Hindlimb muscle (tissue), 1 donor: Measurements from ENCODE around the gene ABCG2. TPM values are rescaled to one million over a fixed set of nuclear protein-coding genes. Genes with fewer than 3 reads are reported as not detected.
"Not testable (repeated sequence)": the region's sequence is repeated elsewhere in the genome, so short reads cannot be mapped to it uniquely, and the experiment has no call there.

Experiments
- DNase-seq: peaks from one replicate; pipeline ENCODE4 v3.0.0-alpha.2; 2013
- polyA plus RNA-seq: library from polyadenylated mRNA; unstranded; fragments of 120-200 nt; gene quantifications from one replicate; pipeline ENCODE4 v1.2.1, GENCODE V29; 2013; ENCODE audit not compliant: insufficient read length

ABCG2 gene
- polyA plus RNA-seq, 1 donor, result 3.0 TPM

DNA sequence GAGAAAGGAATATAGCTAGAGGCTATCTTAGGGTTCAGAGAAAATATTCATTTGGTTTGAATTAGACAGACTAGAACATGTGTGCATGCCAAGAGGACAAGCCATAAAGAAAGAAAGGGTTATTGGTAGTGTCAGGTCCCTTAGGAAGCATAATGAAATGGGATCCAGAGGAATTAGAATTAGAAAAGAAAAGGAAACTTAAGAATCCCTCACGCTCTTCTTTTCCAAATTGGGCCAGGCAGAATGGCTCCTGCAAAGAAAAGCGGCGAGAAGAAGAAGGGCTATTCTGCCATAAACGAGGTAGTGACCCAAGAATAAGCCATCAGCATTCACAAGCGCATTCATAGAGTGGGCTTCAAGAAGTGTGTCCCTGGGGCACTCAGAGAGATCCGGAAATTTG lies 4.9 kb upstream of the ABCG2 start:
- peak; percentile 2 for DNase-seq

DNA sequence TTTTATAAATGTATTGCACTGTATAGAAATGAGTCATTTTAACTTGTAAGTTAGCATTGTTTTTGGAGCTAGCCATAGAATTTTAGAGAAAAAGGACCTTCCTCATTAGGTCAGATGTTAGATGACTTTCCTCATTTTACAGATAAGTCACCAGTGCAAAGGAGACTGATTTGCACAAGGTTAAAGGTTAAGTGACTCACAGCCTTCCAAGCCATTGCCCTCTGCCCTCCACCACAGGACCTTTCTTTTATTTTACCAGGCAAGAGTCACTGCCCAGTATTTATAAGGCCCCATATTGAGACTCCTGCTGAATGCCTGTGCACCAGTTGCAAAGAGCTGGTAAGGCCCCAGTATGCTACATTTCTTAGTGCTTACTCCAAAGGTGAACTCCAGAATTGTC lies 4.2 kb upstream of the ABCG2 start:
- DNase-seq, result no peak

DNA sequence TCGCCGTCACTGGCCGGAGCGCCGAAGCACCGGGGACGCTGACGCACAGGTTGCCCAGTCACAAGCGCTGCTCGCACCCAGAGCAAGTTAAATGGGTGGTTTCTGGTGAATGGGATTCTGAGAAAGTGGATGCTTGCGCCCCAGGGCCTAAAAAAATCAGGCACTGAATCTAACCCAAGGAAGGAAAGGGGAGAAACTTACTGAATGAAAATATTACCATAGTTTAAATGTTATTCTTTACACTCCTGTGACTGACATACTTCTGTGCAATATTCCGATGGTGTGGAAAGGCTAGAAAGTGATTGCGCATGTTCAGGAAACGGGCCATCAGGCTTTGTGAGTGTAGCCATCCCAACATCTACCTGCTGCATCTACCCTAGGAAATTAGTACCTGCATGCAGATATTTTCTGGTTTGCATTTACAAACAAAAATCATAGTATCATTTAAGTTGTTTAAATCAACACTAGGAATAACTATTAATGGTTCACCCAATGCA lies 838 bp upstream of the ABCG2 start:
- DNase-seq, result no peak

DNA sequence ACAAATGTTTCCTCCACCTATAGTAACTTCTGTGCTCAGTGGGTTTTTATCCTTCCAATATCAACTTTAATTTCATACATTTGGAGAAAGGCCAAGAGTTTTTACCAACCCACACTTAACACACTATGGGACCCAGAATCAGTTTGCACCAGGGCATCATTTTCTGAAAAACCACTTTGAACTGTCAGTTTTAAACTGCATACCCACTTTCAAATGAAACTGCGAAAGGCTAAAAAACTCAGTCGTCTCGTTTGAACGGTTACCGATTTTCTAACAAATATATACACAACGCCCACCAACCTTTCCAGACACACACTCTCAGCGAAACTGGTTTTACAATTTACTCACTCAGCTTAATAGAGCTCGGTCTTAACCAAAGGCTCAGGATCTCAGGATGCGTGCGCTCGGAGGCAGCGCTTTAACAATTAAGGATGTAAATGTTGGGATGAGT lies 376 bp downstream of the ABCG2 start:
- DNase-seq, result no peak

DNA sequence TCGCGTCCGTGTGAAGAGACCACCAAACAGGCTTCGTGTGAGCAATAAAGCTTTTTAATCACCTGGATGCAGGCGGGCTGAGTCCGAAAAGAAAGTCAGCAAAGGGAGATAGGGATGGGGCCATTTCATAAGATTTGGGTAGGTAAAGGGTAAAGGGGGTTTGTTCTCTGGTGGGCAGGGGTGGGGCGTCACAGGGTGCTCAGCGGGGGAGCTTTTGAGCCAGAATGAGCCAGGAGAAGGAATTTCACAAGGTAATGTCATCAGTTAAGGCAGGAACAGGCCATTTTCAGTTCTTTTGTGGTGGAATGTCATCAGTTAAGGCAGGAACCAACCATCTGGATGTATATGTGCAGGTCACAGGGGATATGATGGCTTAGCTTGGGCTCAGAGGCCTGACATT lies 6.1 kb downstream of the ABCG2 start:
- DNase-seq, result not testable (repeated sequence)

DNA sequence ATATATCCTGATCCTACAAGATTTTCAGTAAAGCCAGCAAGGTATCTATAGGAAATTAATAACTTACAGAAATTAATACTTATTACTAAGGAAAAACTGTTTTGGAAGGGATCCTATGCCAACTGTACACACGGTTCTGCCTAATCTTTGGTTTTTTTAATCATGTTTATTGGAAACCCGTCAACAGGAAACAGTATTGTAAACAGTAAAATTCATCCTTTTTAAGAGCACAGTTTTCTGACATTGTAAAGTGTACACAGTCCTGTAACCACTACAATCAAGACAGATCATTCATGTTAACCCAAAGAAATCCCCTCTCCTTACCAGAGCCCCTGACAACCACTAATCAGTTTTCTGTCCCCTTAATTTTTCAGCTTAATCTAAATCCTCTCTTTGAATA lies 9.9 kb downstream of the ABCG2 start:
- no peak for DNase-seq

DNA sequence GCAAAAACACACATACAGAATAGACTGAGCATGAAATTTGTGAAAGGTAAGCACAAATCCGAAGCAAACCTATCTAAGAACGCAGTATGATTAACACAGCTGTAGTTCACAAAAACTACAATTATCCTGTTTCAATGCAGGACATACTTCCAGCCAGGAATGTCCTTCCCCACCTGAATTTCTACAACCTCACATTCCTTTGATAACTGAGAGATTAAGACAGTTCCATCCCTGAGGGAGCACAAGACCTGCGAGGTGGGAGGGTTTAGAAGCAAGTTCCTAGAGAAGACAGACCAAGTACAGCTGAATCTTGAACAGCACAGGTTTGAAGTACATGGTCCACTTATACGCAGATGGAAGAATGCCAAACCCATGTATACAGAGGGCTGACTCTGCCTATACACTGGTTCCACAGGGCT lies 10.6 kb downstream of the ABCG2 start:
- no peak for DNase-seq

DNA sequence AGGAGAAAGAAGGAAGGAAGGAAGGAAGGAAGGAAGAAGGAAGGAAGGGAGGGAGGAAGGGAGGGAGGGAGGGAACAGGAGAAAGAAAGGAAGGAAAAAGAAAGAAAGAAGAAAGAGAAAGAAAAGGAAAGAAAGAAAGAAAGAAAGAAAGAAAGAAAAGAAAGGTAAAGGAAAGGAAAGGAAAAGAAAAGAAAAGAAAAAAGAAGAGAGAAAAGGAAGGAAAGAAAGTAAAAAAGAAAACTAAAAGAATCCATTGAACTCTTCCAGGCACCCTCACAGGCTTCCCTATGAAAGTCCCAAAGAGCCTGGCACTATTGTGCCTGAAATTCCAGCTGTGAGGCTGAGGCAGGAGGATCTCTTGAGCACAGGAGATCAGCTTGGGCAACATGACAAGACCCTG lies 11.5 kb downstream of the ABCG2 start:
- no peak for DNase-seq

DNA sequence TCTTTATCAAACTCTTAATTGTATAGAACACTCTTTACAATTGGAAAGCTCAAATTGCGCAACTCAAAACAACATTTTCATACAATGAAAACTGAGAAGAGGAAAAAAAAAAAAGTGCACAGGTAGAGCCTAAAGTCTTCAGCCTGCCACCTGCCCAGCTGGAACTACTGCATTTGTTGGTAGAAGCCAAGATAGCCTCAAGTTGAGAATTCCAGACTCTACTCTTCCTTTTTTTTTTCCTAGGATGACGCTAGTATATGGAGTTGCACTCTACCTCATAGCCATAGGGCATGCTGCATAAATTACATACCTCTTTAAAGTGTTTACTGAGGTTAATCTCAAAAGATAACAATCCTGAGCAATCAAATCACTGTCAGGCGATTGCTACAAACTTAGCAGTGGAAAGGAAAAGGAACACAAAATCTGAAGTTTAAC lies 13.6 kb downstream of the ABCG2 start:
- no peak for DNase-seq

DNA sequence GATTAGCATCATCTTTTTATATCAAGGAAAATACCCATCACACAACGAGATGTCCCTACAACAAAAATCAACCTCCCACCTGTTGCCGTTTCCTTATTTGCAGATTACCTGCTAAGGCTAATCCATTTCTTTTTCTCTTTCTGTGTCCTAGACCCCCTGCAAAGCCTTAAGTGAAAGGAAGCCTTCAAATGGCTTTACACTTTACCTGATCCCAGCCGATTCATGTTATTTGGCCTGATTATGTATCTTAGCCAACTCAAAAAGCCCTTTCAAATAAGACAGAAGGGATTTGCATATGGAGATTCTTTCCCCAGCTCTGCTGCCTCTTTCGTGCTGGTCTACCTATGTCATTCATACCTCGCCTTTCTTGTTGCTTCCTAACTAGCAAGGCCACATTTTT lies 14.4 kb downstream of the ABCG2 start:
- no peak for DNase-seq

DNA sequence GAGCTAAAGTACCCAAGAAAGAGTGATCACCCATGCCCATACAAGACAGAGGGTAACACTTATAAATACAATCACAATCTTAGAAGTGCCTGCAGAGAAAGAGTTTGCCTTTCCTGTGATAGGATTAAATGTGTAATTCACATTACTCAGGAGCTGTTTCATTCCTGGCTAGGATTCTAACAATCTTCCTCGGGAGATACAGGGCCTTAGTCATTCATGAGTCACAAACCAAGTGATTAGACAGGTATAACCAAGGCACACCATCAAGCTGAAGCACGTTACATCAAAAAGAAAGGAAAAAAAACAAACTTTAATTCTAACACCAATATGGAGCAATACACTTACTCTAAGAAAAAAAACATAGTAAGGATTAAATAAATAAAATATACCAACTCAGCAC lies 14.9 kb downstream of the ABCG2 start:
- no peak for DNase-seq

DNA sequence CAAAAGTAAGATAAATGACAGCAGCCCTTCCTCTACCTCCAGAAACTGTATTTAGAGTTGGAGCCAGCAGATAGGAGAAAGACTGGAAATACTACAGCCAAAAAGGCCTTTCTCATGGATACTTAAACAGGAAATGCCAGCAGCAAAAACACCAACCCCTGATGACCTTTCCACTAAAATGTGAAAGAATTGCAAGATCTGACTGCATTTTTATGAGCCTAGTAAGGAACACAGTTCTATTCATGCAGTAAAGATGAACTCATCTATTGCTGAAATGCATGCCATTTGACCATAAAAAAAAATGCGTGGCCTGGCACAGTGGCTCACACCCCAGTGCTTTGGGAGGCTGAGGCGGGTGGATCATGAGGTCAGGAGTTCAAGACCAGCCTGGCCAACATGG lies 19.9 kb downstream of the ABCG2 start:
- DNase-seq, result no peak

DNA sequence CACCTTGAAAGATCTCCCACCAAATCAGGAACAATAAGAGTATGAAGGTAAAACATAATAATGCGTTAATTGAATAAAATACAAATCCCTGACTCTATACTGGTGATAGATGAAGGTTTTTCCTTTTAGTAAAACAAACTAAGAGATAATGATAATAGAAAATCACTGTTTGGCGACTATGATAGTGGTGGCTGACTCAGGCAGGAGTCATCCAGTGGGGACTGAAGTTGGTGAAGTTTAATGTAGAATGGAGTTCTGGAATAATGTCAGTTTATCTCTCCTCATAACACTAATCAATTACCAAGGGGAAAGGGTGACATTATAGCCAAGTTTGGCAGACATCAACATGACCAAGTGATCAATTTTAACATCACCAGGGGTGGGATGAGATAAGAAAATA lies 21.3 kb downstream of the ABCG2 start:
- no peak for DNase-seq

DNA sequence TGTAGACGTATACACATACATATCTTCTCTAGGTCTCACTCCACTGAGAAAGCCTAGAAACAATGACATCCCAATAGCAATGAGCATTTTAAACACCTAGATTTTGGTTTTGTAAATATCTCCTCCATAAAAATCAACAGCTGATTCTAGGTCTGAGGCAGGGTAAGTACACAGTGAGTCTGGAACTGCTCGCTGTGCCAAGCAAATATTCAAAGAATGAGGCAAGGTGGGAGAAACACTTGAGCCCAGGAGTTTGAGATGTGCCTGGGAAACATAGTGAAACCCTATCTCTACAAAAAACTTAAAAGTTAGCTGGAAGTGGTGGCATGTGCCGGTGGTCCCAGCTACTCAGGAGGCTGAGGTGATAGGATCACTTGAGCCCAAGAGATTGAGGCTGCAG lies 22.2 kb downstream of the ABCG2 start:
- no peak for DNase-seq

DNA sequence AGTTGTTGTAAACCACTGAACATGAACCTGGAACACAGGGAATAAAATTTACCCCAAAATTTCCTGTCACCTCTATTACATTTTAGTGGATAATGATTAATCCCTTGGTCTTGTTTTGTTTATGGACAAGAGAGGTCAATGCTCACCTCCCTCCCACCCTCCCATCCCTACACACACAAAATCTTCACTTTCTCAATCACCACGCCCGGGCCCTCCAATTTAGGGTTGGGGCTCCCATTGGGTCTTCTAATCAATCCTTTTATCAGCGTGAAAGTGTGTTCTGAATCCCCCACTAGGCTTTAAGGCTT lies 23.1 kb downstream of the ABCG2 start:
- no peak for DNase-seq

DNA sequence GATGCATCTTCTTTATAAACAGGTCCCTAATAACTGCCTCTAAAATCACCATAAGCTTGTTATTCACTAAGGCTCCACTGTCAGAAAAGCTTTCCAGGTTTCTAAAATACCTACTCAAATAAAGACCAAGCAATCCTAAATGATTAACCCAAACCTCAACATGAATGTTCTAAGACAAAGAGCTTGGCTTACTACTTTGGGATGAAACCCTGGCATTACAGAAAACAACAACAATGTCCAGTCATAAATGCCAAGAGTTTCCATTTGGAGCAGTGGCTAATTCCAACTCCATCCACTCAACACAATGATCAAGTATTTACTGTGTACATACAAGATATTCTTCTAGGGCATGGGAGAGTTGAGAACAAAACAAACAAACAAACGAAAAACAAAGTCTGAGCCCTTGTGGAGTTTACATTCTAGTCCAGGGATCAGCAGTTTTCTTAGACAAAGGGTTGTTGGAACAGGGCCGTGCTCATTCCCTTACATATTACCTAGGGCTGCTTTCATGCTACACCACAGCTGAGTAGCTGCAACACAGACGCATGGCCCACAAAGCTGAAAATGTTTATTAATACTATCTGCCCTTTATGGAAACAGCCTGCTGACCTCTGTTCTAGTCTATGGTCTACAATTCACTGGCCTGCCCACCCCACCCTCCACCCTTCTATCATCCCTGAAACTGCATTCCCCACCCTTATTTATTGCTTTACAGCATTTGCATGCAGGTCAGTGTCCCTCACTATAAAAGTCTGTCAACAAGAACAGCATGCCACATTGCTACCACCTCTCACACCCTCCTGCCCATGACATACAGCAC lies 23.7 kb downstream of the ABCG2 start:
- DNase-seq, result no peak

DNA sequence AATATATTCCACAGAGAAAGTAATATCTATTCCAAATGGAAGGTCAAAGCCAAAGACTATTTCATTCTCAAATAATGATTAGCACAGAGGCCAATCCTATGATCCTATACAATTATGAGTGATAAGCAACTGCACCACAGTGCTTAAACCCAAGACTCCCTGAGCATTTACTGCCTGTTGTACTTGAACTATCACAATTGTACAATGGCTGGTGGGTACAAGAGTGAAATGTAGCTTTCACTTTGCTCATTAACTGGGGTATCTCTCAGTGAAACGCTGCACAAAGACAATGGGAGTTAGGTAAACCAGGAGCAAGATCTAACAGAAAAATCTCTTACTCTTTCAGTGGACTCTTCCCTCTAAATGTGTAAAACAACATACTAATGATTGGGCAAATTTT lies 24.3 kb downstream of the ABCG2 start:
- DNase-seq, result no peak

DNA sequence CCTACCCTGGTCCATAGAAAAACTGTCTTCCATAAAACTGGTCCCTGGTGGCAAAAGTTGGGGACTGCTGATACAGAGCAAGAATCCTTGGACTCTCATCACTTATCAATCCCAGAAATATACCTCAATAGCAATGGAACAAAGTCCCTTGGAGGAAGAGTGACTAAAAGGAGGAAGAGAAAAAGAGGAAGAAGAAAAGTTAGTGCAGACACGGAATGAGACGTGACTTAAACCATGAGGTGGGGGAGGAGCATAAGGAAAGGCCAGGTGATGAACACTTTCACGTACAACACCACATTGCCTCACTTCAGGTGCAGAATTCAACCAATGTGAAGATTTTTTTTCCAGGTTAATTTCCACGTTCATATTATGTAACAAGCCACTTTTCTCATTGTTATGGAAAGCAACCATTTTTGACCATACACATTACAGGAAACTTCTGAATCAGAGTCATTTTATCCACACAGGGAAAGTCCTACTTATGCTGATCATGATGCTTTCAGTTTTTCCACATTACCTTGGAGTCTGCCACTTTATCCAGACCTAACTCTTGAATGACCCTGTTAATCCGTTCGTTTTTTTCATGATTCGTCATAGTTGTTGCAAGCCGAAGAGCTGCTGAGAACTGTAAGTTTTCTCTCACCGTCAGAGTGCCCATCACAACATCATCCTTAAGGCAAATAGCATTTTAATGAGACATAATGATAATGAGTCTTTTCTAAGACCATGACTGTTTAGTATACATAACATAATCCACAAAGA lies 27.7 kb downstream of the ABCG2 start:
- no peak for DNase-seq

DNA sequence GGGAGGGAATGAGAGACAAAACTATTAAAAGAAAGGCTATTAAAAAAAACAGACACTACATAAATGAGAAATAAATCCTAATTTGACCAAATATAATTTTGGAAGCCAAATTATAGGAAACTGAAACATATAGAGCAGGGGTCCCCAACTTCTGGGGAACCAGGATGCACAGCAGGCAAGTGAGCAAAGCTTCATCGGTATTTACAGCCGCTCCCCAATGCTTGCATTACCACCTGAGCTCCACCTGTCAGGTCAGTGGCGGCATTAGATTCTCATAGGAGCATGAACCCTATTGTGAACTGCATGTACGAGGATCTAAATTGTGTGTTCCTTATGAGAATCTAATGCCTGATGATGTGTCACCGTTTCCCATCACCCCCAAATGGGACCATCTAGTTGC lies 28.4 kb downstream of the ABCG2 start:
- no peak for DNase-seq

DNA sequence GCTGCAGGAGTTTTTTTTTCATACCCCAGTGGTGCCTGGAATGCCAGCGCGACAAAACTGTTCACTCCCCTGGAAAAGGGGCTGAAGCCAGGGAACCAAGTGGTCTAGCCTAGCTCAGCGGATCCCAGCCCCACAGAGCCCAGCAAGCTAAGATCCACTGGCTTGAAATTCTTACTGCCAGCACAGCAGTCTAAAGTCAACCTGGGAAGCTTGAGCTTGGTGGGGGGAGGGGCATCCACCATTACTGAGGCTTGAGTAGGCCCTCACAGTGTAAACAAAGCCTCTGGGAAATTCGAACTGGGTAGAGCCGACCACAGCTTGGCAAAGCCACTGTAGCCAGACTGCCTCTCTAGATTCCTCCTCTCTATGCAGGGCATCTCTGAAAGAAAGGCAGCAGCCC lies 36.2 kb downstream of the ABCG2 start:
- DNase-seq, result not testable (repeated sequence)

DNA sequence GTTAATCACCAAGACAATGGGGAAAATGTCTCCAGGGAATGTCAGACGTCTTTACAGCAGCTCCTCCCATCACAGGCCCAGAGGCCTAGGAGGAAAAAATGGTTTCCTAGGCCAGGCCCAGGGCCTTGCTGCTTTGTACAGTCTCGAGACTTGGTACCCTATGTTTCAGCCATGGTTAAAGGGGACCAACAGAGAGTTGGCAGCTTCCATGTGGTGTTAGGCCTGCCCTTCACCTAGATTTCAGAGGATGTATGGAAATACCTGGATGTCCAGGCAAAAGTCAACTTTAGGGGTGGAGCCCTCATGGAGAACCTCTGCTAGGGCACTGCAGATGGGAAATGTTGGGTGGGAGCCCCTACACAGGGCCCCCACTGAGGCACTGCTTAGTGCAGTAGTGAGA lies 38.5 kb downstream of the ABCG2 start:
- DNase-seq, result no peak

DNA sequence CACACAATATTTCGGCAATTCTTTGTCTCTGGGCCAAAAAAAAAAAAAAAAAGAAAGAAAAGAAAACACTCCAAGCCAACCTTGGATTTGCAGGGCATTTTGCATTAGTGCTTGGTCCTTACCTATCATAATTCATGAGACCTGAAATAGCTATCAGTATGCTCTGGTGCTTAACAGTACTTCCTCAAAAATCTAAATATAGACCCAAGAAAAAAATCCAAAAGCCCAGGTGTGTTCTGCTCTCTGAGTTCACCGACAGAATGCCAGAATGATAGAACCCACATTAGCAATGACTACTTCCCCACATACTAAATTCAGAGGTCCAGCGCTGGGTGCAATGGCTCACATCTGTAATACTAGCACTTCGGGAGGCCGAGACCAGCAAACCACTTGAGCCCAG lies 42.9 kb downstream of the ABCG2 start:
- no peak for DNase-seq

DNA sequence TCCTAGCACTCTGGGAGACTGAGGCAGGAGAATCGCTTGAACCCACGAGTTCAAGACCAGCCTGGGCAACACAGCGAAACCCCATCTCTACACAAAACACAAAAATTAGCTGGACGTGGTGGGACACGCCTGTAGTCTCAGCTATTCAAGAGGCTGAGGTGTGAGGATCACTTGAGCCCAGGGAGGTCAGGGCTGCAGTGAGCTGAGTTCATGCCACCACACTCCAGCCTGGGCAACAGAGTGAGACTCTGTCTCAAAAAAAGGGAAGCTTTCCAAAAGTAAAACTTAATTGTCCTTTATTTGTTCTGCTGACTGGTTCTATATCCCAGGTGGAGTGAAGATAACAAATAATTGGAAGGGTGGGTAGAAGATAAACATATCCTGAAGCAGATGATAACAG lies 45.6 kb downstream of the ABCG2 start:
- no peak for DNase-seq

DNA sequence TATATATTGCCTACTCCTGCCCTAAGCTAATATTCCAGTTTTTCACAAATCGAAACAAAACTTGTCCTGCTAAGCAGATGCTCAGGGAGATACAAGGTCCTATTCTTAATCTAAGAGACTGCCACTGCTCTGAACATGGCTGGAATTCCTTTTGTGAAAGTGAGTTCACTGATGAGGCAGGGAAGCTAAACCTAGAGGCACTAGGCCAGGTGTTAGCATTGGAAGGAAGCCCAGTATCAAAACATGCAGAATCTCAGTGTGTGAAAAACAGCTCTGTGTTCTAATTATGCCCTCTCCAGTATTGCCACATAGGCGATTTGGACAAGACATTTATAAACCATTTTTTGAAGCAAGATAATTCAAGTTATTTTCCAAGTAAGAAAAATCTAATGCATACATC lies 47.6 kb downstream of the ABCG2 start:
- no peak for DNase-seq
